ENCODE results near the gene ICE2.

The ICE2 gene

GRCh38 chr15:60389261-60390077, 89.5 kb downstream of the ICE2 start:
- Histone ChIP-seq H3K36me3 (no peaks in the 10 kb centered on the region), H3K4me3 (ENCODE audit: low read depth, low read length) (no peak overlapping the region)
- no peak for DNase-seq

GRCh38 chr15:60387321-60387720, 91.6 kb downstream of the ICE2 start:
- no peak overlapping the region for H3K4me3 ChIP-seq (ENCODE audit: low read depth, low read length)
- no peaks in the 10 kb centered on the region for H3K9me3 ChIP-seq (ENCODE audit: severe bottlenecking)
- no peaks in the 10 kb centered on the region for H3K27me3 ChIP-seq (ENCODE audit: insufficient read depth, low read depth, severe bottlenecking)
- DNase-seq, result no peak
- no peaks in the 10 kb centered on the region for H3K36me3 ChIP-seq
- no peak for TF ChIP-seq CTCF (IDR thresholded peaks at IDR 0.05; ENCODE audit: low read depth, low read length)
- H3K27ac ChIP-seq, result no peak overlapping the region

More at GRCh38 chr15:60389261-60390077, 89.5 kb downstream of the ICE2 start:
- Histone ChIP-seq H3K27ac (no peak overlapping the region), H3K9me3 (ENCODE audit: severe bottlenecking) (no peaks in the 10 kb centered on the region), H3K27me3 (ENCODE audit: insufficient read depth, low read depth, severe bottlenecking) (no peaks in the 10 kb centered on the region)
- TF ChIP-seq CTCF (IDR thresholded peaks at IDR 0.05; ENCODE audit: low read depth, low read length), result no peak

GRCh38 chr15:60386615-60387014, 92.3 kb downstream of the ICE2 start:
- H3K27ac ChIP-seq, result no peak overlapping the region
- no peak overlapping the region for H3K4me3 ChIP-seq (ENCODE audit: low read depth, low read length)
- H3K9me3 ChIP-seq (ENCODE audit: severe bottlenecking), result no peaks in the 10 kb centered on the region
- H3K36me3 ChIP-seq, result no peaks in the 10 kb centered on the region
- no peak for TF ChIP-seq CTCF (IDR thresholded peaks at IDR 0.05; ENCODE audit: low read depth, low read length)
- H3K27me3 ChIP-seq (ENCODE audit: insufficient read depth, low read depth, severe bottlenecking), result no peaks in the 10 kb centered on the region
- no peak for DNase-seq

- DNase-seq, result no peak
- Histone ChIP-seq H3K9me3 (ENCODE audit: severe bottlenecking) (no peaks in the 10 kb centered on the region), H3K36me3 (no peaks in the 10 kb centered on the region), H3K27ac (no peak overlapping the region), H3K27me3 (ENCODE audit: insufficient read depth, low read depth, severe bottlenecking) (no peaks in the 10 kb centered on the region), H3K4me3 (ENCODE audit: low read depth, low read length) (no peak overlapping the region)
- TF ChIP-seq CTCF (IDR thresholded peaks at IDR 0.05; ENCODE audit: low read depth, low read length), result no peak
Observed at GRCh38 chr15:60385620-60386552, 93.1 kb downstream of the ICE2 start.

- H3K27me3 ChIP-seq (ENCODE audit: insufficient read depth, low read depth, severe bottlenecking), result no peaks in the 10 kb centered on the region
- H3K27ac ChIP-seq, result no peak overlapping the region
- no peaks in the 10 kb centered on the region for H3K9me3 ChIP-seq (ENCODE audit: severe bottlenecking)
- DNase-seq, result no peak
- H3K36me3 ChIP-seq, result no peaks in the 10 kb centered on the region
- H3K4me3 ChIP-seq (ENCODE audit: low read depth, low read length), result no peak overlapping the region
- no peak for TF ChIP-seq CTCF (IDR thresholded peaks at IDR 0.05; ENCODE audit: low read depth, low read length)
Observed at GRCh38 chr15:60384526-60385126, 94.3 kb downstream of the ICE2 start.
